Measurements from ENCODE around the gene IL10RA.
A peak's percentile ranks its signal among the peaks of the same experiment; 100 is the strongest.

The IL10RA gene

DNA sequence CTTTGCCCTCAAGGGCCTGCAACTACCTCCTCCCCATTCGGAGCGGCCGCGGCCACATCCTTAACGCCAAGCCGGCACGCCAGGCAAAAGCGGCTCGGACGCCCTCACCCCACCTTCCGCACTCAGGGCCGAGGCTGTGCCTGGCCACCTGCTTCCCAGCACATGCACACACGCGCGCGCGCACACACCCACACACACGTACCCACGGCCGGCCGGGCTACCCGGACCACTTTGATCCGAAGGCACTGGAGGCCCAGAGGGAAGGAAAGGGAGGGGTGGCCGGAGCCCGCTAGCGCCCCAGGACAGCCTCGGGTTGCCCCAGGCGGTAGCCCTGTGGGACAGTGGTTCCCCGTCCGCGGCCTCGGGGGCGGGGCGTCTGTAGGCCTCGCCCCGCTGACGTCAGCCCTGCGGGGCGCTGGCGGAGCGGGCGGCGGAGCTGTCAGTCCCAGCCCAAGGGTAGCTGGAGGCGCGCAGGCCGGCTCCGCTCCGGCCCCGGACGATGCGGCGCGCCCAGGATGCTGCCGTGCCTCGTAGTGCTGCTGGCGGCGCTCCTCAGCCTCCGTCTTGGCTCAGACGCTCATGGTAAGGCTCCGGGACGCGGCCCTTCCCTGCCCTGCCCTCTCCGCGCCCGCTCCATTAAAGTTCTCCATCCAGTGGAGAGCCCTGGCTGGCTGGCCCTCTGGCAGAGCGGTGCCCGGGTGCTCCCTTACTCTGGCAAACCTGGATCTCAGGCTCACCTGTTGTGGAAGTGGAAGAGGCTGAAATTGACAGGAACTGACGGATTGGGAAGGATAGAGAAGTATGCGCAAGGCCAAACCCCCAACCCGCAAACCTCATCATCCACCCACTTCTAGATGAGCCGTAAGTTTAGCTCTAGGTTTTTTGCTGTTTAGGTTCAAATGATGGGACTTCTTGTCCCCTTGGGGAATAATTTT, at the start of gene IL10RA:
Gene IL10RA, plus strand, starts transcription at position 442 of the 935 bp plus-strand sequence. Its CDS starts 74 bp downstream, at position 516.
- TF ChIP-seq, protein P1, sequence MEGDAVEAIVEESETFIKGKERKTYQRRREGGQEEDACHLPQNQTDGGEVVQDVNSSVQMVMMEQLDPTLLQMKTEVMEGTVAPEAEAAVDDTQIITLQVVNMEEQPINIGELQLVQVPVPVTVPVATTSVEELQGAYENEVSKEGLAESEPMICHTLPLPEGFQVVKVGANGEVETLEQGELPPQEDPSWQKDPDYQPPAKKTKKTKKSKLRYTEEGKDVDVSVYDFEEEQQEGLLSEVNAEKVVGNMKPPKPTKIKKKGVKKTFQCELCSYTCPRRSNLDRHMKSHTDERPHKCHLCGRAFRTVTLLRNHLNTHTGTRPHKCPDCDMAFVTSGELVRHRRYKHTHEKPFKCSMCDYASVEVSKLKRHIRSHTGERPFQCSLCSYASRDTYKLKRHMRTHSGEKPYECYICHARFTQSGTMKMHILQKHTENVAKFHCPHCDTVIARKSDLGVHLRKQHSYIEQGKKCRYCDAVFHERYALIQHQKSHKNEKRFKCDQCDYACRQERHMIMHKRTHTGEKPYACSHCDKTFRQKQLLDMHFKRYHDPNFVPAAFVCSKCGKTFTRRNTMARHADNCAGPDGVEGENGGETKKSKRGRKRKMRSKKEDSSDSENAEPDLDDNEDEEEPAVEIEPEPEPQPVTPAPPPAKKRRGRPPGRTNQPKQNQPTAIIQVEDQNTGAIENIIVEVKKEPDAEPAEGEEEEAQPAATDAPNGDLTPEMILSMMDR (IDR thresholded peaks at IDR 0.05), result peak; percentile 75
- Histone ChIP-seq H3K27ac (peak within 1 kb of the TSS; percentile 98), H3K4me3 (ENCODE audit: low read depth in 1 of 2, low read length in 1 of 2) (peak within 1 kb of the TSS; percentile 82 to 97), H3K36me3 (peaks cover 29% of the 10 kb centered on the region), H3K4me1 (ENCODE audit: control insufficient read depth in 1 of 2, insufficient read depth in 1 of 2, low read depth in 1 of 2, low read length in 1 of 2) (peaks cover 18 to 26% of the 10 kb centered on the region in 2 experiments), H3K27me3 (no peaks in the 10 kb centered on the region), H3K9me3 (no peaks in the 10 kb centered on the region)

DNA sequence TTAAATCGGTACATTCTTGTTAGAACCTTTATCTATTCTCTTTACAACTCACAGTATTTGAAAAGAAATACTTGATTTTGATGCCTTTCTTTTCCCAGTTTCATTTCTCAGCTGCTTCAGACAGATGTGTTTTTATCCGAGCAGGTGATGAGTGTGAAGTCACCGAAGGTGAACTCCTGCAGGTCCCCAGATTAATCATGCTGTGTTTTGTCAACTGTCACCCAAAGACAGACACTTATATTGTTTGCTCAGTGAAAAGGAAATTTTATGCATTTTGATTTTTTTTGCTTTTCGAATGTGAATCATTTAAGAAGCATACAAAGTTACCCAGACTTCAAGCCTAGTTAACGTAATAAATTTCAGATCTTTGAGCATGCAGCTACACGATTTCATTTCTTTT, 49.2 kb upstream of the IL10RA start:
- Histone ChIP-seq H3K27ac (no peak overlapping the region), H3K4me1 (ENCODE audit: control insufficient read depth in 1 of 2, insufficient read depth in 1 of 2, low read depth in 1 of 2, low read length in 1 of 2) (no peaks in the 10 kb centered on the region), H3K9me3 (no peaks in the 10 kb centered on the region), H3K4me3 (ENCODE audit: low read depth in 1 of 2, low read length in 1 of 2) (no peak overlapping the region), H3K27me3 (no peaks in the 10 kb centered on the region), H3K36me3 (no peaks in the 10 kb centered on the region)
- TF ChIP-seq, protein P1 (IDR thresholded peaks at IDR 0.05), result no peak

DNA sequence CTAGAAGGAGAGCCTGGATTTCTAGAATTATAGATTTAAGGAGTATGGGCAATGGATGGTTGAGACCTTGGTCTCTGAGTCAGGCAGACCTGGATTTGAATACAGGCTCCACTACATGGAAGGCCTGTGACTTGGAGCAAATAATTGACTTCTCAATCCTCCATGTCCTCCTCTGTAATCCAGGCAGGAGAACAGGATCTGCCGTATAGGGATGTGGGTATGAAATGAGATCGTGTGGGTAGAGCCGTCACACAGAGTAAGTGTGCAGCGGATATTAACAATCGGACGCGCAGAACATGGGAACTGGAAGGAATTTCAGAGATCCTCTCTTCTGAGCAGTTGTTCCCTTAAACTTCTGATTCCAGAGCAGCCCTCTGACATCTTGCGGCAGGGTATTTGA, 45.5 kb upstream of the IL10RA start:
- Histone ChIP-seq H3K4me1 (ENCODE audit: control insufficient read depth in 1 of 2, insufficient read depth in 1 of 2, low read depth in 1 of 2, low read length in 1 of 2) (no peaks in the 10 kb centered on the region), H3K27ac (no peak overlapping the region), H3K9me3 (no peaks in the 10 kb centered on the region), H3K36me3 (no peaks in the 10 kb centered on the region), H3K27me3 (peaks cover 12% of the 10 kb centered on the region), H3K4me3 (ENCODE audit: low read depth in 1 of 2, low read length in 1 of 2) (no peak overlapping the region)
- TF ChIP-seq, protein P1 (IDR thresholded peaks at IDR 0.05), result no peak

DNA sequence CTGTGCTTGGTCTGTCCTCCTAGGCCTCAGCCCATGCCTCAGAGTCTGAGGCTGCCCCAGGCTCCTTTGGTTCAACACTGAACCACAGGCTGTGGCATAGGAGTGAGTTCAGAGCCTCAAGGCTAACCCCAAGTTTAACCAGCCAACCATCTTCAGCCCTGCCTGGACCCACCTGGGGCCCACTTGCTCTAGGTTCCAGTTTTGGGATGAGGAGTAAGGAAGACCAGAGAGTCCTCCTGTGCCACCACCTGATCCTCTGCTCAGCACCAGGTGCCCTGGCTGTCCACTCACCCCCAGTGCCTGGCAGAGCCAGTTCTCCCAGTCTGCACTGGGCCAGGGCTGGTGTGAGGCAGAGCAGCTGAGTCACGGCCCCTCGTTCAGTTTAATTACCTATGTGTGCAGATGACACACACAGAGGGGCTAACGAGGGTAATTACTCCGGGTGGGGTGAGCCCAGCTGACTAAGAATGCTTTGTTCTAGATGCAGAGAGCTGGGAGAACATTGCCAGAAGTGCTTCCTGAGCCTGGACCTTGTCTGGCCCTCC, 45.0 kb upstream of the IL10RA start:
- TF ChIP-seq, protein P1 (IDR thresholded peaks at IDR 0.05), result no peak

DNA sequence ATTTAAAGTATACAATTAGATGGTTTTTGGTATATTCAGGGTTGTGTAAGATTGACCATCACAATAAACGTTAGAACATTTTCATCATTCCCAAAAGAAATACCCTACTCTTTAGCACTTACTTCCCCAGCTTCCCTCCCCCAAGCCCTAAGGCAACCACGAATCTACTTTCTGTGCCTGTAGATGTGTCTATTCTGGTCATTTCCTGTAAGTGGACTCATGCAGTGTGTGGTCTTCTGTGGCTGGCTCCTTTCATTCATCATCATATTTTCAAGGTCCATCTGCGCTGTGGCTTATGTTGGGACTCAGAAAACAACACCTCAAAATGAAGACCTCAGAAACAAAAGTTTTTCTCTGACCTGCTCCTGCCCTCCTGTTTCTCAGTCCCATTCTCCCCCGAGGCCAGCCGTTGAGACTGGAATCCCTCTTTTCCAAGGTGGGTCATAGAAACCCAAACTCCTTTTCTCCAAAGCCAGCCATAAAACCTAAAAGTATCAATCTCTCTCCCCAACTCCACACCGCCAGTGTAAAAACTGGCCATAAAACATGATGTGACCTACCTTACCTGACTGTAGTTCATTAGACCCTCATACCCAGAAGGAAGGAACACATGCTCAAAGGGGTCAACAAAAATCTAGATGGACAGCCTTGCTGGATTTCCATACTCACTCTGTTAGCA, 44.1 kb upstream of the IL10RA start:
- Histone ChIP-seq H3K4me1 (ENCODE audit: control insufficient read depth in 1 of 2, insufficient read depth in 1 of 2, low read depth in 1 of 2, low read length in 1 of 2) (no peaks in the 10 kb centered on the region), H3K36me3 (no peaks in the 10 kb centered on the region), H3K27me3 (peaks cover 12% of the 10 kb centered on the region), H3K4me3 (ENCODE audit: low read depth in 1 of 2, low read length in 1 of 2) (no peak overlapping the region), H3K9me3 (no peaks in the 10 kb centered on the region), H3K27ac (no peak overlapping the region)
- TF ChIP-seq, protein P1 (IDR thresholded peaks at IDR 0.05), result no peak

More for the DNA sequence above, 45.0 kb upstream of the IL10RA start:
- Histone ChIP-seq H3K27me3 (peaks cover 12% of the 10 kb centered on the region), H3K4me3 (ENCODE audit: low read depth in 1 of 2, low read length in 1 of 2) (no peak overlapping the region), H3K27ac (no peak overlapping the region), H3K9me3 (no peaks in the 10 kb centered on the region), H3K4me1 (ENCODE audit: control insufficient read depth in 1 of 2, insufficient read depth in 1 of 2, low read depth in 1 of 2, low read length in 1 of 2) (no peaks in the 10 kb centered on the region), H3K36me3 (no peaks in the 10 kb centered on the region)
